Muscle layer of duodenum (tissue), 2 donors: ENCODE results near the gene CNFN.
A peak's percentile ranks its signal among the peaks of the same experiment; 100 is the strongest.

Experiments used
- H3K27ac ChIP-seq: one replicate; pipeline ENCODE4 v1.7.0; 2013; ENCODE audit warnings: mild to moderate bottlenecking, low read length
- H3K27me3 ChIP-seq: one replicate; pipeline ENCODE4 v1.7.0; 2013; ENCODE audit warnings: low read depth, mild to moderate bottlenecking, control low read depth, low read length
- H3K36me3 ChIP-seq, 2 donors: one replicate each; pipeline ENCODE4 v1.7.0; 2013; ENCODE audit warnings: low read length in 2 of 2, control low read depth in 1 of 2, mild to moderate bottlenecking in 1 of 2; ENCODE audit not compliant: insufficient read depth in 2 of 2, control insufficient read depth in 1 of 2
- H3K4me1 ChIP-seq, 2 donors: one replicate each; pipeline ENCODE4 v1.7.0; 2013; ENCODE audit warnings: low read length in 2 of 2, mild to moderate bottlenecking in 2 of 2, control low read depth in 1 of 2, moderate library complexity in 1 of 2; ENCODE audit not compliant: insufficient read depth in 2 of 2, control insufficient read depth in 1 of 2
- H3K4me3 ChIP-seq, 2 donors: one replicate each; pipeline ENCODE4 v1.7.0; 2013; ENCODE audit warnings: low read length in 2 of 2, low read depth in 1 of 2, mild to moderate bottlenecking in 1 of 2
- H3K9me3 ChIP-seq, 2 donors: one replicate each; pipeline ENCODE4 v1.7.0; 2013; ENCODE audit warnings: low read length in 2 of 2, control low read depth in 1 of 2, mild to moderate bottlenecking in 1 of 2; ENCODE audit not compliant: control insufficient read depth in 1 of 2
- donor health status: healthy.

Gene CNFN

GRCh38 chr19:42407816-42408175 lies 17.7 kb upstream of the CNFN start:
- H3K4me3 ChIP-seq, result no peak overlapping the region
- peaks cover 0 to 10% of the 10 kb centered on the region in 2 donors for H3K36me3 ChIP-seq
- H3K4me1 ChIP-seq, result peaks cover 0 to 8% of the 10 kb centered on the region in 2 donors
- H3K27me3 ChIP-seq, result no peaks in the 10 kb centered on the region
- no peaks in the 10 kb centered on the region for H3K9me3 ChIP-seq
- no peak overlapping the region for H3K27ac ChIP-seq

- no peak overlapping the region for H3K4me3 ChIP-seq
- H3K36me3 ChIP-seq, result peaks cover 0 to 10% of the 10 kb centered on the region in 2 donors
- no peak overlapping the region for H3K27ac ChIP-seq
- no peaks in the 10 kb centered on the region for H3K27me3 ChIP-seq
- H3K4me1 ChIP-seq, result peaks cover 0 to 11% of the 10 kb centered on the region in 2 donors
- no peaks in the 10 kb centered on the region for H3K9me3 ChIP-seq
Observed at GRCh38 chr19:42407085-42407815, 17.2 kb upstream of the CNFN start.

GRCh38 chr19:42406111-42406510 lies 16.0 kb upstream of the CNFN start:
- Histone ChIP-seq H3K27me3 (no peaks in the 10 kb centered on the region), H3K9me3 (no peaks in the 10 kb centered on the region), H3K4me1 (peaks cover 0 to 16% of the 10 kb centered on the region in 2 donors), H3K27ac (no peak overlapping the region), H3K4me3 (no peak overlapping the region), H3K36me3 (peaks cover 0 to 10% of the 10 kb centered on the region in 2 donors)

- H3K27ac ChIP-seq, result no peak overlapping the region
Observed at GRCh38 chr19:42403586-42403985, 13.5 kb upstream of the CNFN start.

GRCh38 chr19:42402376-42403116 lies 12.4 kb upstream of the CNFN start:
- Histone ChIP-seq H3K4me1 (peaks cover 4 to 20% of the 10 kb centered on the region in 2 donors), H3K9me3 (no peaks in the 10 kb centered on the region), H3K4me3 (peak overlapping the region in 1 of 2 donors; percentile 61), H3K27me3 (no peaks in the 10 kb centered on the region), H3K36me3 (peaks cover 0 to 4% of the 10 kb centered on the region in 2 donors), H3K27ac (no peak overlapping the region)

More at GRCh38 chr19:42403586-42403985, 13.5 kb upstream of the CNFN start:
- Histone ChIP-seq H3K4me1 (peaks cover 0 to 15% of the 10 kb centered on the region in 2 donors), H3K4me3 (no peak overlapping the region), H3K36me3 (peaks cover 0 to 4% of the 10 kb centered on the region in 2 donors), H3K27me3 (no peaks in the 10 kb centered on the region), H3K9me3 (no peaks in the 10 kb centered on the region)

GRCh38 chr19:42401365-42402303 lies 11.5 kb upstream of the CNFN start:
- peak overlapping the region; percentile 53 to 61 for H3K4me3 ChIP-seq
- H3K36me3 ChIP-seq, result peaks cover 0 to 4% of the 10 kb centered on the region in 2 donors
- H3K9me3 ChIP-seq, result no peaks in the 10 kb centered on the region
- H3K27ac ChIP-seq, result no peak overlapping the region
- H3K4me1 ChIP-seq, result peaks cover 8 to 24% of the 10 kb centered on the region in 2 donors
- no peaks in the 10 kb centered on the region for H3K27me3 ChIP-seq

GRCh38 chr19:42400404-42400803 lies 10.3 kb upstream of the CNFN start:
- H3K4me3 ChIP-seq, result no peak overlapping the region

GRCh38 chr19:42397263-42398166 lies 7.4 kb upstream of the CNFN start:
- Histone ChIP-seq H3K4me1 (peaks cover 8 to 32% of the 10 kb centered on the region in 2 donors), H3K9me3 (no peaks in the 10 kb centered on the region), H3K27me3 (no peaks in the 10 kb centered on the region), H3K36me3 (no peaks in the 10 kb centered on the region), H3K27ac (peak overlapping the region; percentile 92), H3K4me3 (peak overlapping the region; percentile 77 to 95)

More at GRCh38 chr19:42400404-42400803, 10.3 kb upstream of the CNFN start:
- H3K36me3 ChIP-seq, result no peaks in the 10 kb centered on the region
- no peak overlapping the region for H3K27ac ChIP-seq
- H3K4me1 ChIP-seq, result peaks cover 8 to 33% of the 10 kb centered on the region in 2 donors
- H3K27me3 ChIP-seq, result no peaks in the 10 kb centered on the region
- no peaks in the 10 kb centered on the region for H3K9me3 ChIP-seq

GRCh38 chr19:42396381-42397262 lies 6.5 kb upstream of the CNFN start:
- peak overlapping the region; percentile 77 to 95 for H3K4me3 ChIP-seq
- H3K36me3 ChIP-seq, result no peaks in the 10 kb centered on the region
- peak overlapping the region; percentile 92 for H3K27ac ChIP-seq
- H3K9me3 ChIP-seq, result no peaks in the 10 kb centered on the region
- H3K4me1 ChIP-seq, result peaks cover 8 to 26% of the 10 kb centered on the region in 2 donors
- no peaks in the 10 kb centered on the region for H3K27me3 ChIP-seq
